Aorta (tissue), 5 donors: ENCODE measurements around the gene MADCAM1. TPM values are rescaled to one million over a fixed set of nuclear protein-coding genes. Genes with fewer than 3 reads are reported as not detected.
A peak's percentile ranks its signal among the peaks of the same experiment; 100 is the strongest.
"Not testable (repeated sequence)": the region's sequence is repeated elsewhere in the genome, so short reads cannot be mapped to it uniquely, and the experiment has no call there.

ENCODE experiments used
- ATAC-seq: fragments of 200-7000 bp; cut with Tn5 transposase; one replicate; pipeline ENCODE4 v1.9.1; 2022; ENCODE audit warnings: moderate library complexity; ENCODE audit not compliant: low FRiP score
- DNase-seq, 2 donors: peaks; one replicate each; pipeline ENCODE4 v3.0.0-alpha.2; 2020
- H3K27ac ChIP-seq, 2 donors: one replicate each; pipeline ENCODE4 v1.5.1; 2013; ENCODE audit warnings: low read length in 2 of 2, mild to moderate bottlenecking in 2 of 2, moderate library complexity in 2 of 2, control low read depth in 1 of 2, inconsistent platforms in 1 of 2, low read depth in 1 of 2
- H3K27me3 ChIP-seq, 2 donors: one replicate each; pipeline ENCODE4 v1.6.1; 2013; ENCODE audit warnings: control low read depth in 1 of 2, low read length in 1 of 2, mild to moderate bottlenecking in 1 of 2, moderate library complexity in 1 of 2; ENCODE audit not compliant: insufficient read depth in 2 of 2, control insufficient read depth in 1 of 2
- H3K36me3 ChIP-seq, 2 donors: one replicate each; pipeline ENCODE4 v1.6.1; 2013; ENCODE audit warnings: control low read depth in 1 of 2, low read length in 1 of 2, mild to moderate bottlenecking in 1 of 2; ENCODE audit not compliant: insufficient read depth in 2 of 2, control insufficient read depth in 1 of 2
- H3K4me1 ChIP-seq, 2 donors: one replicate each; pipeline ENCODE4 v1.6.1; 2013; ENCODE audit warnings: low read length in 2 of 2, control low read depth in 1 of 2, mild to moderate bottlenecking in 1 of 2, moderate library complexity in 1 of 2; ENCODE audit not compliant: insufficient read depth in 2 of 2, control insufficient read depth in 1 of 2
- H3K4me3 ChIP-seq, 2 donors: one replicate each; pipeline ENCODE4 v1.5.1; 2013; ENCODE audit warnings: low read length in 2 of 2, control low read depth in 1 of 2, mild to moderate bottlenecking in 1 of 2
- H3K9me3 ChIP-seq: one replicate; pipeline ENCODE4 v1.6.1; 2013; ENCODE audit warnings: mild to moderate bottlenecking, low read length; ENCODE audit not compliant: control insufficient read depth
- WGBS, 2 donors: extraction: QIAGEN DNeasy Blood & Tissue Kit; methylation state at CpG; one replicate each; pipeline ENCODE4 v1.1.7; 2013; 5-methylcytosine and 5-hydroxymethylcytosine counted together
- intact Hi-C, 2 donors: fragments of 100-400 bp; cut with DNase I; formaldehyde crosslinking; loops; one replicate each; pipeline versions ENCODE4 v1.14.2 to v1.15.0; 2022
- polyA plus RNA-seq, 2 donors: library from polyadenylated mRNA; stranded (reverse); fragments of 200-250 nt; gene quantifications; one replicate each; pipeline ENCODE4 v1.2.3, GENCODE V29; 2013
- total RNA-seq, 2 donors: library from RNA; stranded (reverse); fragmentation: NEBNext Ultra II Directional; extraction: Animal tissue kit (Norgen Biotek cat#: 25700); gene quantifications; one replicate each; pipeline ENCODE4 v1.2.1, GENCODE V29; 2021
- donor health status: healthy with polysubstance abuse.
- donor health status: Bipolar disorder and iron deficiency.
- donor health status: DM: no; HTN: no; CAD: no.
- donor health status: DM: no; HTN: no; CAD: no.
- donor health status: DM: yes; HTN: yes; CAD: no.

Gene MADCAM1
- total and polyA plus RNA-seq, 4 donors: 0.50 to 1.4 (median 0.63) TPM; not detected in 1

DNA sequence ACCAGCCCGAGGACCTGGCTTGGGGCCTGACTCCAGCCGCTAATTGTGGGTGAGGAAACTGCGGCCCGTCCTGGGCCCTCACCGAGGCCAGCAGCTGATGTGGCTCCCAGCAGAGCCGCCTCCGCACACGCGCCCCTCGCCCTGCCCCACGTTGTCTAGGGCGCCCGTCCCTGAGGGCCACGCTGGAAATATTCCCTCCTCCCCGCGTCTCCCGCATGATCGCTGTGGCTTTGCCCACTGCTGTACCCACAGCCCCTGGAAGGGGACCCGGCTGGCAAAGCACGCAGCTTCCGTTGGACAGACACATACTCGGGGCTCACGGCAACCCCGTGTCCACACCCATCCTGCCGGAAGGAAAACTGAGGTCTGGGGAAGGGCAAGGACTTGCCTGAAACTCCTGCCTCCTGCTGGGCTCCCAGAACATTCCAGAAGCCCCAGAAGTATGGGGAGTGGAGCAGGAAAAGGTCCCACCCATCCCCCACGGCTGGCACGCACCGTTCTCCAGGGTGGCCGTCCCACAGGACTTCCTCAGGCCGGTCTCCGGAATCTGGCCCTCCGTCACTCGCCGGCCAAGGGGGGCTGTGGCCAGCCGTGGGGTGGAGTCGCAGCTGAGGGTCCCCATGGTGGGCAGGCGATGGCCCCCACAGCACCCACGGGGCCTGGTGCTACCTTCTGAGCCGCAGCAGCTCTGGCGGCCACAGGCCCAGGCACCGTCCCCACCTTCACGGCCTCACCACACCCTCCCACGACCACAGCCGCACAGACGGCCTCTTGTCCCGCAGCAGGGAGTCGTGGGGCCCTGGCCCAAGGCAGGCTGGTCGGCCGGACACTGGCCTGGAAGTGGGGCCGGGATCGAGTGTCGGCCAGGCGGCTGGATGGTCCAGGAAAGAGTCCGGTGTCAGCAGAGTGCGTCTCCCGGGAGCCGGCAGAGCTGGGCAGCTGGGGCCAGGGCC is 21.9 kb upstream of the MADCAM1 start:
- Histone ChIP-seq H3K4me3 (no peak overlapping the region), H3K4me1 (no peaks in the 10 kb centered on the region), H3K27me3 (no peaks in the 10 kb centered on the region), H3K9me3 (no peaks in the 10 kb centered on the region), H3K27ac (no peak overlapping the region), H3K36me3 (no peaks in the 10 kb centered on the region)
- 57 to 58% methylated on average over 57 of the region's 57 CpGs for WGBS, 2 donors
- DNase-seq: peak in 1 of 2 donors; percentile 74
- peak; percentile 52 for ATAC-seq
- intact Hi-C loops: no loop called here

DNA sequence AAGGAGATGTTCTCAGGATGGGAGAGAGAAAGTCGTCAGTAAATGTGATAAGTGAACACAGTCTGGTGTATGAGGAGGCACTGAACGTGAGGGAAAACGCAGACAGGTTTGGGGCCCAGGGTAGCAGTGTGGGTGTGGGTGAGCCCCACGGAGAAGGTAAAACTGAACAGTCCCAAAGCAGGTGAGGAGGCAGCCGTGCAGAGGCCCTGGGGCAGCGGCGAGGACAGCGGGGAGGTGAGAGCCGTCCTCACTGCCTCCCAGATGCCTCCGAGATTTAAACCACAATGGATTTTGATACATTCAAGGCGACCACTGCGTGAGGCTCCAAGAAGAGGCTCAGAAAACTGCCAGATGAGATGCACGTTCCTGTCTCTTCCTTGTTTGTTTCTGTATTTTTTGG is 20.9 kb upstream of the MADCAM1 start:
- Histone ChIP-seq H3K36me3 (no peaks in the 10 kb centered on the region), H3K4me1 (no peaks in the 10 kb centered on the region), H3K27me3 (no peaks in the 10 kb centered on the region), H3K4me3 (no peak overlapping the region), H3K9me3 (no peaks in the 10 kb centered on the region), H3K27ac (no peak overlapping the region)
- 82 to 86% methylated on average over 13 of the region's 13 CpGs for WGBS, 2 donors
- no peak for ATAC-seq
- intact Hi-C loops: no loop called here
- DNase-seq: no peak

DNA sequence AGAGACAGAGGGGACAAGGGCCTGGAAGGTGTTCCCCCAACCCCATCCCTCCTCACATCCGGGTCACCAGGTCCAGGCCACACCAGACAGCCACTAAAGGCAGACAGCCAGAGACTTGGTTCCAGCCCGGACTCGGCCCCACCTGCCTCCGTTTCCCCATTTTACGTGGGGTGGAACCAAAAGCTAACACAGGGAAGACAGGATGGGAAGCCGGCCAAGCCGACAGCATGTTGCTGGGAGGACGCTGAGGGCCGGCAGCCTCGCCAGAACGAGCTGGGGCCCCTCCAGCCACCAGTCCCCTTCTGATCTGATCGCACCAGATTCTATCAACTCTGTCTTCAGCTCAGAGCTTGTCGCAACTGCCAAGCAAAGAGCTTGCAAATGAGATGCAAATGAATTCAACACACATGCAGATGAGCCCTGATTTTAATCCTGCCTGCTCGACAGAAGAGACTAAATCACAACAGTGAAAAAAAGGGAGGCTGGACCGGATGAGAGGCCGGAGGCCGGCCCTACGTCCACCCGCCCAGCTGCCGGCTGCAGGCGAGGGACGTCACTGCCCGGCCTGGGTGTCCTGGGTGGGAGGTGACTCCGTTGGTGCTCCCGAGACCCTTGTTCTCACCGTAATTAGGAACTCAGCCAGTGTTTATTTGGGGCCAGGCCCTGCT is 17.9 kb upstream of the MADCAM1 start:
- ATAC-seq: no peak
- intact Hi-C loops: no loop called here
- Histone ChIP-seq H3K27ac (no peak overlapping the region), H3K27me3 (no peaks in the 10 kb centered on the region), H3K4me3 (no peak overlapping the region), H3K9me3 (no peaks in the 10 kb centered on the region), H3K36me3 (no peaks in the 10 kb centered on the region), H3K4me1 (no peaks in the 10 kb centered on the region)
- 72 to 86% methylated on average over 26 of the region's 26 CpGs for WGBS, 2 donors
- DNase-seq: no peak

DNA sequence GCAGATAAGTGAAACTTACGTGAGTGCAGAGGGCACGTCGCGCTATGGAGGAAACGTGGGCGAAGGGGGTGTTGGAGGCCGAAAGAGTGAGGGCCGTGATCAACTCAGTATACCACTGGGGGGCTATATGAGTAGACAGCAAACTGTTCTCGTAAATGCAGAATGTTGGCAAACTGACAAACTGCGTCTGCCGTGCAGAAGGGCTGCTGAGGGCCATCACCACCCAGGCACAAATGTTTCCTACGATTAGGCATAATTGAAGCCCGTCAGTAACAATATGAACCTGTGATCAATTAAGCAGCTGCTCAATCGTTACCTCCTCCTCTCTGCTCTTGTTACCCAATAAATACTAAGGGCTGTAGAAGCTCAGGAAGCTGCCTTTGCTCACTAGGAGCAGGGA is 17.3 kb upstream of the MADCAM1 start:
- H3K4me3 ChIP-seq: no peak overlapping the region
- DNase-seq (no peak), ATAC-seq (no peak)
- H3K27ac ChIP-seq: no peak overlapping the region
- H3K36me3 ChIP-seq: no peaks in the 10 kb centered on the region
- 65 to 76% methylated on average over 14 of the region's 14 CpGs for WGBS, 2 donors
- no peaks in the 10 kb centered on the region for H3K9me3 ChIP-seq
- no peaks in the 10 kb centered on the region for H3K27me3 ChIP-seq
- no peaks in the 10 kb centered on the region for H3K4me1 ChIP-seq
- intact Hi-C loops: no loop called here

DNA sequence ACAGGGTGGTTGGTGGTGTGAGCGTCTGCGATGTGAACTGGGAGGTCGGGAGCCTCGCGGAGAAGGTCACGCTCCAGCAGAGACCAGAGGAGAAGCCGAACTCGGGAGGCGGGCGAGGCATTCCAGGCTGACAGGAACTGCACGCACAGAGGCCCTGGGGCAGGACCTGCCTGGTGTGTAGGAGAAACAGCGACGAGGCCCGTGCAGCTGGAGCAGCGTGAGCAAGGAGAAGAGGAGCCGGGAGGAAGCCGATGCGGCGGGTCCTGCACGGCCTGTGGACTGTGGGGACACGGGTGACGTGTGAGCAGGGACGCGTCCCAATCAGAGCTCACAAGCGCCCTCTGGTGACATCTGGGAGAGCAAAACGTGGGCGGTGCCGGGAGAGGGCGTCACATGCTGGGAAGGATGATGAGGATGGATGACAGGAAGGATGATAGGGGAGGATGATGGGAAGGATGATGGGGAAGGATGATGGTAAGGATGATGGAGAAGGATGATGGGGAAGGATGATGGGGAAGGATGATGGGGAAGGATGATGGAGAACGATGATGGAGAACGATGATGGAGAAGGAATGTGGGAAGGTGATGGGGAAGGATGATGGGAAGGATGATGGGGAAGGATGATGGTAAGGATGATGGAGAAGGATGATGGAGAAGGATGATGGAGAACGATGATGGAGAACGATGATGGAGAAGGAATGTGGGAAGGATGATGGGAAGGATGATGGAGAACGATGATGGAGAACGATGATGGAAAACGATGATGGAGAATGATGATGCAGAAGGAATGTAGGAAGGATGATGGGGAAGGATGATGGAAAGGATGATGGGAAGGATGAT is 16.1 kb upstream of the MADCAM1 start:
- intact Hi-C loops: loop anchor here in 1 of 2 donors (10.0 kb wide), 1 partner anchor 135 kb away; the partner anchor contains the start of gene MIER2
- 21 to 35% methylated on average over 36 of the region's 36 CpGs for WGBS, 2 donors
- Histone ChIP-seq H3K4me1 (no peaks in the 10 kb centered on the region), H3K27me3 (no peaks in the 10 kb centered on the region), H3K9me3 (no peaks in the 10 kb centered on the region), H3K4me3 (no peak overlapping the region), H3K36me3 (no peaks in the 10 kb centered on the region), H3K27ac (peak overlapping the region in 1 of 2 donors; percentile 7)
- peak; percentile 88 for ATAC-seq
- peak; percentile 84 to 90 for DNase-seq

DNA sequence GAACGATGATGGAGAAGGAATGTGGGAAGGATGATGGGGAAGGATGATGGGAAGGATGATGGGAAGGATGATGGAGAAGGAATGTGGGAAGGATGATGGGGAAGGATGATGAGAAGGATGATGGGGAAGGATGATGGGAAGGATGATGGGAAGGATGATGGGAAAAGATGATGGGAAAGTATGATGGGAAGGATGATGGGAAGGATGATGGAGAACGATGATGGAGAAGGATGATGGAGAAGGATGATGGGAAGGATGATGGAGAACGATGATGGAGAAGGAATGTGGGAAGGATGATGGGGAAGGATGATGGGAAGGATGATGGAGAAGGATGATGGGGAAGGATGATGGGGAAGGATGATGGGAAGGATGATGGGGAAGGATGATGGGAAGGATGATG is 15.2 kb upstream of the MADCAM1 start:
- DNase-seq, H3K9me3 ChIP-seq, H3K27me3 ChIP-seq, H3K4me1 ChIP-seq, H3K27ac ChIP-seq, H3K36me3 ChIP-seq, H3K4me3 ChIP-seq, ATAC-seq: not testable (repeated sequence)
- WGBS, 2 donors: 95 to 99% methylated on average over 3 of the region's 3 CpGs
- intact Hi-C loops: loop anchor here in 1 of 2 donors (10.0 kb wide), 1 partner anchor 136 kb away; the partner anchor contains the start of gene MIER2

DNA sequence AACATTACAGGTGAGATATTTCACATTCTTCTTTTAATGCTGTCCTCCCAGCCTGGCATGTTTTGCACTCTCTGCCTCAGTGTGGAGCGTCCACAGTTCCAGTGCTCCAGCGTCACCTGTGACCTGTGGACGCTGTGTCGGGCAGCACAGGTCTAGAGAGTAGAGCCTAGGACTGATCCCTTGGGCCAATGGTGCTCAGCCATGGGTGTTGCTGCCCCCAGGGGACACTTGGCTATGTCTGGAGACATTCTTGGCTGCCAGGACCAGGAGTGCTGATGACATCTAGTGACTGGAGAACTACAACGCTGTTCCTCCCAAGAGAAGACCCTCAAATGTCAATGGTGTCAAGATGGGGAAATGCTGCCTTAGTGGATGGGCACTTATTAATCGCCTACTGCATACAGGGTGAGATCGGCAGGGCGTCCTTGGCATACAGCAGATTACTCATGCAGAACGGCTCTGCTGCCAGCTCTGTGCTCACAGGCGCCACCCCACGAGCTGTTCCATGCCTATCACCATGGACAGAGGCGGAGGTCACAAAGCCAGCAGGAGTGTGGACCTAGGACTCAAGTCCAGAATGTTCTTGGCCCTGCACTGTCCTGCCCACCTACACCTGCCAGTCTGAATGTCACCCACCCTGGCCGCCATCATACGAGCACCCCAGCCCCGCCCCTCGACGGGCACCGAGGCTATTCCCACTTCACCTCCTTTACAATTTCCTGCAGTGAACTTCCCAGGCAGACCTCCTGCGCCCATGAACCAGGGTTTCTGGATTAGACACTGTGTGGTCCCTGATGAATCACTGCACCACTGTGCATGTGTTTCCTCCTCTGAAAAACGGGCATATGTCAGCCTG is 13.9 kb upstream of the MADCAM1 start:
- ATAC-seq (no peak), DNase-seq (no peak)
- WGBS, 2 donors: 52 to 56% methylated on average over 20 of the region's 20 CpGs
- Histone ChIP-seq H3K4me3 (no peak overlapping the region), H3K9me3 (no peaks in the 10 kb centered on the region), H3K27ac (no peak overlapping the region), H3K4me1 (no peaks in the 10 kb centered on the region), H3K36me3 (no peaks in the 10 kb centered on the region), H3K27me3 (no peaks in the 10 kb centered on the region)
- intact Hi-C loops: loop anchor here in 1 of 2 donors (10.0 kb wide), 1 partner anchor 138 kb away; the partner anchor contains the start of gene MIER2
